GM19035 (cell line): Measurements from ENCODE around the gene HLA-B.

Experiments used
- ATAC-seq: cut with Tn5 transposase; IDR thresholded peaks from one replicate; pipeline ENCODE4 v1.9.1; 2021; ENCODE audit not compliant: unreplicated experiment

Gene HLA-B

GRCh38 chr6:31353384-31353945 is 3.5 kb downstream of the HLA-B start:
- ATAC-seq: no peak

GRCh38 chr6:31352683-31353383 is 4.1 kb downstream of the HLA-B start:
- no peak for ATAC-seq

GRCh38 chr6:31352310-31352682 is 4.7 kb downstream of the HLA-B start:
- no peak for ATAC-seq

- no peak for ATAC-seq
These were observed 5.3 kb downstream of the HLA-B start for GRCh38 chr6:31351401-31352309.

- ATAC-seq: no peak
These were observed 6.0 kb downstream of the HLA-B start for GRCh38 chr6:31351033-31351380.

- ATAC-seq: no peak
These were observed 6.6 kb downstream of the HLA-B start for GRCh38 chr6:31350196-31351032.

- ATAC-seq: no peak
These were observed 7.7 kb downstream of the HLA-B start for GRCh38 chr6:31349301-31349700.

- no peak for ATAC-seq
These were observed 11.8 kb downstream of the HLA-B start for GRCh38 chr6:31345026-31345730.

GRCh38 chr6:31340228-31340627 is 16.8 kb downstream of the HLA-B start:
- ATAC-seq: no peak

- no peak for ATAC-seq
These were observed 17.8 kb downstream of the HLA-B start for GRCh38 chr6:31339210-31339609.

GRCh38 chr6:31336896-31337496 is 20.0 kb downstream of the HLA-B start:
- no peak for ATAC-seq

GRCh38 chr6:31332637-31333602 is 24.1 kb downstream of the HLA-B start:
- ATAC-seq: no peak

- no peak for ATAC-seq
These were observed 28.5 kb downstream of the HLA-B start for GRCh38 chr6:31328355-31328960.

GRCh38 chr6:31321820-31322219 is 35.2 kb downstream of the HLA-B start:
- ATAC-seq: no peak

GRCh38 chr6:31321005-31321707 is 35.8 kb downstream of the HLA-B start:
- ATAC-seq: no peak

GRCh38 chr6:31317036-31317435 is 39.9 kb downstream of the HLA-B start:
- ATAC-seq: no peak

- ATAC-seq: no peak
These were observed 47.3 kb downstream of the HLA-B start for GRCh38 chr6:31309641-31310040.

GRCh38 chr6:31308845-31309175 is 48.2 kb downstream of the HLA-B start:
- ATAC-seq: no peak
